Stimulated activated CD4-positive, alpha-beta T cell treated with anti-CD3 and anti-CD28 coated beads, Interleukin-12 subunit alpha, Interleukin-12 subunit beta, amount 100 ng/mL, for 48 hours (primary cell): Measurements from ENCODE around the gene GLRB.
"Not testable (repeated sequence)": the region's sequence is repeated elsewhere in the genome, so short reads cannot be mapped to it uniquely, and the experiment has no call there.

Experiments
- DNase-seq, 3 donors: peaks; one replicate each; pipeline ENCODE4 v3.0.0-alpha.2; 2020; ENCODE audit warnings: low read depth in 2 of 3, low spot score in 1 of 3

Gene GLRB

GRCh38 chr4:157075811-157076577 lies at the start of gene GLRB:
Gene GLRB, plus strand, starts transcription at chr4:157076150. Its CDS starts 1,875 bp downstream, at chr4:157078025.
- no peak for DNase-seq

- no peak for DNase-seq
Measured at GRCh38 chr4:157035471-157035870, 40.5 kb upstream of the GLRB start.

GRCh38 chr4:157040405-157040804 lies 35.5 kb upstream of the GLRB start:
- DNase-seq, result no peak

GRCh38 chr4:157043131-157043530 lies 32.8 kb upstream of the GLRB start:
- DNase-seq, result no peak

- DNase-seq, result no peak
Measured at GRCh38 chr4:157045507-157046127, 30.3 kb upstream of the GLRB start.

- no peak for DNase-seq
Measured at GRCh38 chr4:157048248-157048647, 27.7 kb upstream of the GLRB start.

- DNase-seq, result no peak
Measured at GRCh38 chr4:157050561-157050960, 25.4 kb upstream of the GLRB start.

GRCh38 chr4:157052429-157053040 lies 23.4 kb upstream of the GLRB start:
- DNase-seq, result no peak

GRCh38 chr4:157057218-157057617 lies 18.7 kb upstream of the GLRB start:
- no peak for DNase-seq

GRCh38 chr4:157058899-157059298 lies 17.1 kb upstream of the GLRB start:
- DNase-seq, result not testable (repeated sequence)

GRCh38 chr4:157072002-157072401 lies 3.9 kb upstream of the GLRB start:
- no peak for DNase-seq

- DNase-seq, result no peak
Measured at GRCh38 chr4:157075401-157075800, 549 bp upstream of the GLRB start.

GRCh38 chr4:157076578-157076947 lies 613 bp downstream of the GLRB start:
- DNase-seq, result no peak

- DNase-seq, result no peak
Measured at GRCh38 chr4:157079441-157079840, 3.5 kb downstream of the GLRB start.

- no peak for DNase-seq
Measured at GRCh38 chr4:157080605-157081004, 4.7 kb downstream of the GLRB start.

GRCh38 chr4:157095716-157096115 lies 19.8 kb downstream of the GLRB start:
- no peak for DNase-seq

- DNase-seq, result no peak
Measured at GRCh38 chr4:157096439-157096838, 20.5 kb downstream of the GLRB start.

GRCh38 chr4:157099506-157099905 lies 23.6 kb downstream of the GLRB start:
- no peak for DNase-seq

- no peak for DNase-seq
Measured at GRCh38 chr4:157104541-157104940, 28.6 kb downstream of the GLRB start.

GRCh38 chr4:157114671-157115070 lies 38.7 kb downstream of the GLRB start:
- no peak for DNase-seq

GRCh38 chr4:157115613-157116335 lies 39.8 kb downstream of the GLRB start:
- no peak for DNase-seq

GRCh38 chr4:157121401-157121800 lies 45.5 kb downstream of the GLRB start:
- DNase-seq, result no peak
